Osteoblast (primary cell): ENCODE measurements around the gene CFL2. TPM values are rescaled to one million over a fixed set of nuclear protein-coding genes. Genes with fewer than 3 reads are reported as not detected.

Experiments
- DNase-seq: peaks from one replicate; pipeline ENCODE4 v3.0.0; 2011; ENCODE audit warnings: low spot score, mixed read lengths; ENCODE audit not compliant: insufficient read length; ENCODE audit errors: missing footprints
- H2AFZ ChIP-seq: 2 replicates; pipeline ENCODE4 v1.6.0; 2011; ENCODE audit warnings: mild to moderate bottlenecking, low read length
- H3K27ac ChIP-seq: 2 replicates; pipeline ENCODE4 v1.5.1; 2011; ENCODE audit warnings: mild to moderate bottlenecking, low read depth, low read length, moderate library complexity
- H3K27me3 ChIP-seq: 2 replicates; pipeline ENCODE4 v1.6.0; 2012; ENCODE audit warnings: mild to moderate bottlenecking, control low read depth, inconsistent platforms, low read length, moderate library complexity; ENCODE audit not compliant: insufficient read depth
- H3K36me3 ChIP-seq: 2 replicates; pipeline ENCODE4 v1.5.1; 2011; ENCODE audit warnings: mild to moderate bottlenecking, low read length, control low read depth, moderate library complexity; ENCODE audit not compliant: insufficient read depth
- H3K4me1 ChIP-seq: 2 replicates; pipeline ENCODE4 v1.5.1; 2011; ENCODE audit warnings: mild to moderate bottlenecking, low read length, control low read depth, moderate library complexity; ENCODE audit not compliant: insufficient read depth
- H3K4me2 ChIP-seq: 2 replicates; pipeline ENCODE4 v1.6.0; 2011; ENCODE audit warnings: mild to moderate bottlenecking, low read length; ENCODE audit not compliant: insufficient read depth
- H3K4me3 ChIP-seq: fragments of 200-600 bp; sonication (generic); 3 replicates; pipeline ENCODE4 v1.5.1; 2012; ENCODE audit warnings: mild to moderate bottlenecking, low read length, inconsistent platforms; ENCODE audit not compliant: insufficient read depth
- H3K79me2 ChIP-seq: 2 replicates; pipeline ENCODE4 v1.6.0; 2012; ENCODE audit warnings: mild to moderate bottlenecking, low read length, control low read depth, inconsistent platforms; ENCODE audit not compliant: insufficient read depth
- H3K9me3 ChIP-seq: 2 replicates; pipeline ENCODE4 v1.5.1; 2011; ENCODE audit warnings: low read depth, low read length, control low read depth
- H4K20me1 ChIP-seq: 2 replicates; pipeline ENCODE4 v1.6.0; 2012; ENCODE audit warnings: mild to moderate bottlenecking, low read length, control low read depth; ENCODE audit not compliant: insufficient read depth
- CTCF ChIP-seq: IDR thresholded peaks from 2 replicates; pipeline ENCODE4 v1.5.1; 2011; ENCODE audit warnings: mild to moderate bottlenecking, low read depth, low read length, moderate library complexity; ENCODE audit errors: extremely low read depth
- total RNA-seq: library from RNA; depleted of rRNA; stranded (reverse); fragments of >200 nt; gene quantifications from 2 replicates; pipeline ENCODE4 v1.2.3, GENCODE V29; 2012

CFL2 gene
- total RNA-seq, result 114 TPM in 2 replicates

GRCh38 chr14:34714320-34715126, at the start of gene CFL2:
Gene CFL2 (minus strand): TSS chr14:34714593. CDS start chr14:34714540, 53 bp downstream.
- H3K9me3 ChIP-seq, result no peaks in the 10 kb centered on the region

GRCh38 chr14:34755215-34755614, 40.8 kb upstream of the CFL2 start:
- no peak for TF ChIP-seq CTCF
- H3K27ac ChIP-seq, result no peak overlapping the region
- no peaks in the 10 kb centered on the region for H3K27me3 ChIP-seq
- H2AFZ ChIP-seq, result no peak overlapping the region
- no peak overlapping the region for H3K4me2 ChIP-seq
- no peaks in the 10 kb centered on the region for H3K9me3 ChIP-seq
- H3K36me3 ChIP-seq, result peaks cover 19% of the 10 kb centered on the region
- peaks cover 7% of the 10 kb centered on the region for H3K4me1 ChIP-seq
- H3K79me2 ChIP-seq, result no peaks in the 10 kb centered on the region
- H3K4me3 ChIP-seq, result no peak overlapping the region
- DNase-seq, result no peak
- no peaks in the 10 kb centered on the region for H4K20me1 ChIP-seq

More at GRCh38 chr14:34714320-34715126, at the start of gene CFL2:
- peak; percentile 97 for DNase-seq
- Histone ChIP-seq H3K4me2 (peak within 1 kb of the TSS; percentile 93), H3K79me2 (peaks cover 14% of the 10 kb centered on the region), H3K27me3 (no peaks in the 10 kb centered on the region), H3K27ac (peak within 1 kb of the TSS; percentile 89), H4K20me1 (no peaks in the 10 kb centered on the region), H3K4me1 (peaks cover 47% of the 10 kb centered on the region), H2AFZ (peak within 1 kb of the TSS; percentile 72), H3K36me3 (peaks cover 16% of the 10 kb centered on the region), H3K4me3 (peak within 1 kb of the TSS; percentile 86)
- TF ChIP-seq CTCF, result no peak

- peaks cover 7% of the 10 kb centered on the region for H3K4me1 ChIP-seq
- TF ChIP-seq CTCF, result no peak
- H3K4me3 ChIP-seq, result no peak overlapping the region
- no peak overlapping the region for H3K27ac ChIP-seq
- H3K36me3 ChIP-seq, result peaks cover 14% of the 10 kb centered on the region
- DNase-seq, result no peak
- no peaks in the 10 kb centered on the region for H3K27me3 ChIP-seq
- no peaks in the 10 kb centered on the region for H3K79me2 ChIP-seq
- no peaks in the 10 kb centered on the region for H4K20me1 ChIP-seq
- no peak overlapping the region for H2AFZ ChIP-seq
- H3K4me2 ChIP-seq, result no peak overlapping the region
- no peaks in the 10 kb centered on the region for H3K9me3 ChIP-seq
Observed at GRCh38 chr14:34754687-34755086, 40.3 kb upstream of the CFL2 start.

GRCh38 chr14:34750670-34751069, 36.3 kb upstream of the CFL2 start:
- Histone ChIP-seq H3K4me1 (peaks cover 7% of the 10 kb centered on the region), H3K4me2 (no peak overlapping the region), H3K27ac (peak overlapping the region; percentile 29), H3K4me3 (no peak overlapping the region), H3K9me3 (no peaks in the 10 kb centered on the region), H3K36me3 (peaks cover 8% of the 10 kb centered on the region), H4K20me1 (no peaks in the 10 kb centered on the region), H3K27me3 (no peaks in the 10 kb centered on the region), H2AFZ (no peak overlapping the region), H3K79me2 (no peaks in the 10 kb centered on the region)
- DNase-seq, result peak; percentile 85
- no peak for TF ChIP-seq CTCF
